AML-193 (cell line): ENCODE results near the gene RNF113A.
"Not testable (repeated sequence)": the region's sequence is repeated elsewhere in the genome, so short reads cannot be mapped to it uniquely, and the experiment has no call there.

Experiments
- DNase-seq, 2 experiments: peaks; one replicate each; lab custom pipeline; 2025; lab: John Stamatoyannopoulos, UW

Gene RNF113A

GRCh38 chrX:119833905-119834304 lies 37.6 kb downstream of the RNF113A start:
- no peak for DNase-seq

DNA sequence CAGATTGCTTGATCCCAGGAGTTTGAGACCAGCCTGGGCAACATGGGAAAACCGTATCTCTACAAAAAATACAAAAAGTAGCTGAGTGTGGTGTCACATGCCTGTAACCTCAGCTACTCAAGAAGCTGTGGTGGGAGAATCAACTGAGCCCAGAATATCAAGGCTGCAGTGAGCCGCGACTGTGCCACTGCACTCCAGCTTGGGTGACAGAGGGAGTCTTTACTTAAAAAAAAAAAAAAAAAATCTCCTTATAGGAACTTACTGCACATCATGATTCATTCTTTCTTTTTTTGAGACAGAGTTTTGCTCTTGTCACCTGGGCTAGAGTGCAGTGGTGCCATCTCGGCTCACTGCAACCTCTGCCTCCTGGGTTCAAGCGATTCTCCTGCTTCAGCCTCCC lies 43.1 kb downstream of the RNF113A start:
- no peak for DNase-seq

DNA sequence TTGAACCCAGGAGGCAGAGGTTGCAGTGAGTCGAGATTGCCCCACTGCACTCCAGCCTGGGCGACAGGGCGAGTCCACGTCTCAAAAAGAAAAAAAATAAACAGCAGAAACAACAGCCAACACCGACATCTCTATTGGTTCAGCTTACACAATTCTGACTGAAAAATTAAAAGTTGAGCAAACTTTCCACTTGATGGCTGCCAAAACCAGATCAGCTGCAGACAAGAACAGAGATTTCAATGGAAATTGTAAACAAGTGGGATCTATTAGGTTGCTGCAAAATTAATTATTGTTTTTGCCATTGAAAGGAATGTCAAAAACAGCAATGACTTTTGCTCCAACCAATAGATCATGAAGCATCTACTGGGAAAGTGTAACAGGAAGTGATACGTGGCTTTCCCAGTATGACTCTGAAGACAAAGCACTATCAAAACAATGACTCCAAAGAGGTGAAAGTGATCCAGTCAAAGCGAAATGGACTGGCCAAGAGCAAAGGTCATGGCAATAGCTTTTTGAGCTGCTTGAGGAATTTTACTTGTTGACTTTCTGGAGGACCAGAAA lies 45.1 kb downstream of the RNF113A start:
- DNase-seq: no peak

DNA sequence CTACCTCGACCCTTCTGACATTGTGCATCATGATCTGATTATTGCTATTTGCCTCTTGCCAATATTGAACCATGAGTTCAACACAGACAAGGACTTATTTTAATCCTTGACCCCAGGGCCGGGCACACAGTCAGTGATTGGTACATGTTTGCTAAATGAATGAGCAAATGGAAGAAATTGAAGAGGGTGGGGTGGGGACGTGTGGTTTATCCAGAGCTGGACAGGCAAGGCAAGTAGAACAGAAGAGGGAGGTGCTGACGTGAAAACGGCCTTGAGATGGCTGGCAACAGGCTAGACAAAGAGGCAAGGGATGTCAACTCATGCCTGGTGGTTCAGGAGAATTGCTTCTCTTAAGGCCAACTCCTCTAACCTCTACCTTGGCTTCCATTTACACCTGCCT lies 47.3 kb downstream of the RNF113A start:
- not testable (repeated sequence) for DNase-seq

DNA sequence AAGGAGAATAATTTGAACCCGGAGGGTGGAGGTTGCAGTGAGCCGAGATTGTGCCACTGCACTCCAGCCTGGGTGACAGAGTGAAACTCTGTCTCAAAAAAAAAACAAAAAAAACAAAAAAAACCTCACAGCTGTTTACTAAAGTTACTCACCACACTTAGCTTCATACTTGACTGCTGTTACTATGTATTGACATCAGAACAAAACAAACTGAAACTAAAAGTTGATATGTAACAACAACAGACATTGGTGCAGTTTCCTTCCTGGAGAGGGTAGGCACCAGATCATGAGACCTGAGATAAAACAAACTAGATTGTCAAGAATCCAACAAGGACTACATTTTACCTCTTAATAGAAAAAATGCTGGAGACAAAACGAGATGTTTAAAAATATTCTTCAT lies 49.8 kb downstream of the RNF113A start:
- not testable (repeated sequence) for DNase-seq
